Dedifferentiated amniotic fluid mesenchymal stem cell (primary cell): Measurements from ENCODE around the gene CD86.
"Not testable (repeated sequence)": the region's sequence is repeated elsewhere in the genome, so short reads cannot be mapped to it uniquely, and the experiment has no call there.

Experiments
- DNase-seq: peaks from one replicate; pipeline ENCODE4 v3.0.0-alpha.2; 2016; ENCODE audit errors: extremely low spot score

Gene CD86

GRCh38 chr3:122055215-122055614 is at the start of gene CD86:
CD86 (plus strand) TSS chr3:122055362; CDS start chr3:122055490, 128 bp downstream.
- DNase-seq, result no peak

DNA sequence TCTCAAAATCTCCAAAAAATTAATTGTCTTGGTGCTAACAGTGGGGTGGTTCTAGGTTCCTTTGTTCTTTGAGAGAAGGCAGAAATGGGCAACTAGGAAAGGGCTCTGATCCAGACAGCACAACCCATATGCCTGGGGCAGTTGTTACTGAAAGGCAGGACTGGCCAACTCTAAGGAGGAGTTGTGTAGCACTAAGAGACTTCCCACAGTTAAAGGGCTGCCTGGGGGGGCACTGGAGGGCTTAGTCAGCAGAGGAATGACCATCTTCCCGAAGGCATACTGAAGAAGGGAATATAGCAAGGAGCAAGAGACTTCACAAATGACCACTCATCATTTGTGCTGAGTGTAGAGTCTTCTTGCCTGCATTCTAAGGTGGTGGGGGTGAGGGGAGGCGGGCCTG is 48.9 kb upstream of the CD86 start:
- DNase-seq, result no peak

GRCh38 chr3:122008166-122008565 is 47.0 kb upstream of the CD86 start:
- no peak for DNase-seq

GRCh38 chr3:122010506-122010905 is 44.7 kb upstream of the CD86 start:
- no peak for DNase-seq

DNA sequence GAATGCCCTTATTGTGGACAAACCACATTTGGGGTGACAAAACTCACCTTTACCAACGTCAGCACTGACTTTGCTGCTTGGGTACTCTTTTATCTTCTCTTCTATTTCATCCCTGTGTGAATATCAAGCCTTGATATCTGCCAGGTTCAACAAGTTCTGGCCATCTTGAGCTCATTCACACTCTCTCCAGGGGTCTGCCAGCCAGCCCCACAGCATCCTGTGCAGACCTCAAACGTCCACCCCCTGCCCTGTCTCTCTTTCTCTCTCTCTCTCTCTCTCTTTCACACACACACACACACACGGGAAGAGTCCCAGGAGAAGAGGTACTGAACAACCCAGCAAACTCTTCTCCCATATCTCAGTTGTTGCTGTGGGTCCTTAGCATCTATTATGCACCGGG is 43.8 kb upstream of the CD86 start:
- no peak for DNase-seq

DNA sequence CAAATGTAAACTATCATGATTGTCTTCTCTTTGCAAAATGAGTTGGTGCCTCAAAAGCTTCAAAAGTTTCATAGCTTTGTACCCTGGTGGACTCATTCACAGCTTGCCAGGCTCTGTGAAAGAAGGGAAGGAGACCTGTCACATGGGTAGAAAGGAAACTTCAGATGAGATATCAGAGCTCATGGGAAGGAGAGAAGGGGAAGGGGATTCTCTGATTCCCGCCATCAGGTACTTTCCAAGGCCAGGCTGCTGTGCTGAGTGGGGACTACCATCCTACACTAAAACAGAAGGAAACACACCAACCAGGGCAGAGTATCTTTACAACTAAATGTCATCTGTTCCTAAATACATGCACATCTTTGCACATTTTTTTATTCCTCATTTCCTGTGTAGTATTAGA is 42.3 kb upstream of the CD86 start:
- DNase-seq, result no peak

- no peak for DNase-seq
These were observed 41.7 kb upstream of the CD86 start for GRCh38 chr3:122013448-122013925.

- DNase-seq, result no peak
These were observed 40.4 kb upstream of the CD86 start for GRCh38 chr3:122014741-122015140.

DNA sequence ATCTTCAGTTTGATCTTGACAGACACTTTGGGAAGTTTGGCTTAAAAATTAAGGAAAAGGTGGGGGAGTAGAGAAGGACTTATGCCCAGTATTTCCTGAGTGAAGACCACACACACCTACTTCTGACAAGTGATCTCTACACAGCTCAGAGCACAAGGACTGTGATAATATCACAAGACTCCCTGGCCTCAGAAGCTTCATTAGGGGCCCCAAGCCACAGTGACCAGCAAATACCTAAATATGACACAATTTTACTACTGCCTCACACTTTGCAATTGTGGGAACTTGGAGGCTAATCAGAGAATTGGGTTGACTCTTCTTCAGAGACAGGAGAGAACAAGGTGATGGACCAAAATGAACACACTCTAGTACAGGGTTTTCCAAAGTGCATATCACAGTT is 35.7 kb upstream of the CD86 start:
- no peak for DNase-seq

- no peak for DNase-seq
These were observed 34.1 kb upstream of the CD86 start for GRCh38 chr3:122021037-122021436.

GRCh38 chr3:122021811-122022401 is 33.3 kb upstream of the CD86 start, which contains the start of gene ILDR1:
ILDR1 (minus strand) TSS chr3:122022247; CDS start chr3:122022077, 170 bp downstream.
- DNase-seq, result no peak

GRCh38 chr3:122023335-122023910 is 31.7 kb upstream of the CD86 start:
- no peak for DNase-seq

GRCh38 chr3:122024800-122025199 is 30.4 kb upstream of the CD86 start:
- no peak for DNase-seq

GRCh38 chr3:122025296-122025695 is 29.9 kb upstream of the CD86 start:
- DNase-seq, result no peak

- DNase-seq, result no peak
These were observed 24.6 kb upstream of the CD86 start for GRCh38 chr3:122030381-122031122.

- no peak for DNase-seq
These were observed 24.1 kb upstream of the CD86 start for GRCh38 chr3:122031123-122031468.

DNA sequence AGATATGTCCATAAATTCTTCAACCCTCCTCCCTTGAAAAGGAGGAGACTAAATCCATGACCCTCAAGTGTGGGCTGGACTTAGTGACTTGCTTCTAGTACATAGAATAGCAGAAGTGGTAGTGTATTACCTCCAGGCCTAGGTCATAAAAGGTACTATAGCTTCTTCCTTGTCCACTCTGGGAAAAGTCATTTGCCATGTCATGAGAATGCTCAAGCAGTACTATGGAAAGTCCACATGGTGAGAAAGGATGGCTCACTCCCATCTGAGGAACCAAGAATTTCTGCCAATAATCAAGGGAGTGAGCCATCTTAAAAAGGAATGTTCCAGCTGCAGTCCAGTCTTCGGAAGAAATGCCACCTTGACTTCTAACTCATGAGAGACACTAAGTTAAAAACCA is 22.6 kb upstream of the CD86 start:
- no peak for DNase-seq

- no peak for DNase-seq
These were observed 22.1 kb upstream of the CD86 start for GRCh38 chr3:122033023-122033422.

DNA sequence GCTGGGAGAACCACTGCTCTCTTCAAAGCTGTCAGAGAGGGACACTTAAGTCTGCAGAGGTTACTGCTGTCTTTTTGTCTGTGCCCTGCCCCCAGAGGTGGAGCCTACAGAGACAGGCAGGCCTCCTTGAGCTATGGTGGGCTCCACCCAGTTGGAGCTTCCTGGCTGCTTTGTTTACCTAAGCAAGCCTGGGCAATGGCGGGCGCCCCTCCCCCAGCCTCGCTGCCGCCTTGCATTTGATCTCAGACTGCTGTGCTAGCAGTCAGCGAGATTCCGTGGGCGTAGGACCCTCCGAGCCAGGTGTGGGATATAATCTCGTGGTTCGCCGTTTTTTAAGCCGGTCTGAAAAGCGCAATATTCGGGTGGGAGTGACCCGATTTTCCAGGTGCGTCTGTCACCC is 7.9 kb upstream of the CD86 start:
- not testable (repeated sequence) for DNase-seq

DNA sequence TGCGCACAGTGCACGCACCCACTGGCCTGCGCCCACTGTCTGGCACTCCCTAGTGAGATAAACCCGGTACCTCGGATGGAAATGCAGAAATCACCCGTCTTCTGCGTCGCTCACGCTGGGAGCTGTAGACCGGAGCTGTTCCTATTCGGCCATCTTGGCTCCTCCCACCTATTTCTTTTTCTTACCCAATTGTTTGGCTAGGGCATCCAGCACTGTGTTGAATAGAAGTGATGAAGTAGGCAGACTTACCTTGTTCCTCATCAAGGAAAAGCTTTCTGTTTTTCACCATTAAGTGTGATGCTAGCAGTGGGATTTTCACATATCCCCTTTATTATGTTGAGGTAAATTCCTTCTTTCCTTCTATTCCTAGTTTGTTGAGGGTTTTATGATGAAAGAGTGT is 7.4 kb upstream of the CD86 start:
- not testable (repeated sequence) for DNase-seq

DNA sequence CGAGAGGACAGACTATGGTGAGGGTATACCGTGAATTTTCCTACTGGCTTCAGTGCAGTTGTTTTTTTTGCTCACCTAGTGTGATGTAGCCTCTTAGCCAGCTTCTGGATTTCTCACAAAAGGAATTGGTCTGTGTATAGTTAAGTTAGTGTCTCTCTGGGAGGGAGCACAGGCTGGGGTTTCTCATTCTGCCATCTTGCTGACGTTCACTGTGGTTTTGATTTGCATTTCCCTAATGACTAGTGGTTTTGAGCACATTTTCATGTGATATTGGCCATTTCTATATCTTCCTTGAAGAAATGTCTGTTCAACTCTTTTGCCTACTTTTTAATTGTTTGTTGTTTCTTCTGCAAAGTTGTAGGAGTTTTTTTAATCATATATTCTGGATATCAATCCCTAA is 2.2 kb upstream of the CD86 start:
- no peak for DNase-seq

- no peak for DNase-seq
These were observed 2.5 kb downstream of the CD86 start for GRCh38 chr3:122057671-122058070.

GRCh38 chr3:122058294-122058693 is 3.1 kb downstream of the CD86 start:
- DNase-seq, result no peak
